Bronchial epithelial cell (primary cell): ENCODE results near the gene SYTL1. TPM values are rescaled to one million over a fixed set of nuclear protein-coding genes. Genes with fewer than 3 reads are reported as not detected.

Experiments used
- DNase-seq: peaks from one replicate; pipeline ENCODE4 v3.0.0-alpha.2; 2010; ENCODE audit warnings: low read depth
- FAIRE-seq: peaks from 2 replicates; lab custom pipeline; 2011; peaks lifted over from hg19 to GRCh38; lab: Jason Lieb, UNC
- H3K27me3 ChIP-seq: 2 replicates; pipeline ENCODE4 v1.5.1; 2011; ENCODE audit warnings: low read length; ENCODE audit not compliant: control insufficient read depth, insufficient read depth
- H3K36me3 ChIP-seq: 2 replicates; pipeline ENCODE4 v1.5.1; 2011; ENCODE audit warnings: low read length; ENCODE audit not compliant: control insufficient read depth, insufficient read depth
- H3K4me3 ChIP-seq: 2 replicates; pipeline ENCODE4 v1.5.1; 2011; ENCODE audit warnings: mild to moderate bottlenecking, low read depth, low read length, control low read depth
- CTCF ChIP-seq: IDR thresholded peaks from 2 replicates; pipeline ENCODE4 v1.5.1; 2011; ENCODE audit warnings: mild to moderate bottlenecking, moderate library complexity, low read length, control low read depth, inconsistent platforms; ENCODE audit not compliant: insufficient read depth, severe bottlenecking
- total RNA-seq: library from RNA; depleted of rRNA; stranded (reverse); fragments of >200 nt; gene quantifications from 2 replicates; pipeline ENCODE4 v1.2.1, GENCODE V29; 2014

Gene SYTL1
- total RNA-seq, 1 donor from 2014 or later, result 31.9 TPM

- peak; percentile 91 for TF ChIP-seq CTCF
- Histone ChIP-seq H3K4me3 (no peak overlapping the region), H3K27me3 (no peaks in the 10 kb centered on the region), H3K36me3 (peaks cover 44% of the 10 kb centered on the region)
- FAIRE-seq (peak; percentile 28), DNase-seq (no peak)
Measured at GRCh38 chr1:27332536-27333281, 9.1 kb upstream of the SYTL1 start.

- Histone ChIP-seq H3K4me3 (no peak overlapping the region), H3K27me3 (no peaks in the 10 kb centered on the region), H3K36me3 (peaks cover 40% of the 10 kb centered on the region)
- DNase-seq (no peak), FAIRE-seq (no peak)
- TF ChIP-seq CTCF, result no peak
Measured at GRCh38 chr1:27333717-27334279, 8.0 kb upstream of the SYTL1 start.

GRCh38 chr1:27335506-27336422 lies 6.1 kb upstream of the SYTL1 start:
- H3K36me3 ChIP-seq, result peaks cover 38% of the 10 kb centered on the region
- TF ChIP-seq CTCF, result no peak
- FAIRE-seq, result no peak

GRCh38 chr1:27336756-27337155 lies 5.1 kb upstream of the SYTL1 start:
- H3K27me3 ChIP-seq, result no peaks in the 10 kb centered on the region
- TF ChIP-seq CTCF, result no peak
- H3K36me3 ChIP-seq, result peaks cover 34% of the 10 kb centered on the region
- no peak for FAIRE-seq
- H3K4me3 ChIP-seq, result no peak overlapping the region
- DNase-seq, result no peak

More at GRCh38 chr1:27335506-27336422, 6.1 kb upstream of the SYTL1 start:
- no peak for DNase-seq
- Histone ChIP-seq H3K4me3 (no peak overlapping the region), H3K27me3 (no peaks in the 10 kb centered on the region)

- H3K27me3 ChIP-seq, result no peaks in the 10 kb centered on the region
- no peak for TF ChIP-seq CTCF
- FAIRE-seq, result no peak
Measured at GRCh38 chr1:27338751-27339150, 3.1 kb upstream of the SYTL1 start.

More at GRCh38 chr1:27338751-27339150, 3.1 kb upstream of the SYTL1 start:
- Histone ChIP-seq H3K36me3 (peaks cover 22% of the 10 kb centered on the region), H3K4me3 (no peak overlapping the region)
- no peak for DNase-seq
